ENCODE data around the gene CEP131. TPM values are rescaled to one million over a fixed set of nuclear protein-coding genes. Genes with fewer than 3 reads are reported as not detected.
A peak's percentile ranks its signal among the peaks of the same experiment; 100 is the strongest.

Gene CEP131
- total RNA-seq, result 10 to 100 TPM in 1 of 2 donors, 1 to 10 TPM in 1; 7.2 to 13.6 TPM
- polyA plus RNA-seq (ENCODE audit: insufficient read length in 2 of 2), result 10 to 100 TPM; 23.0 to 26.6 TPM
- long read RNA-seq, donor 1, partial matches to known transcripts, result 0 of 2 reads
- long read RNA-seq, donor 1, other reads (novel, unspliced or antisense), result 0 of 2 reads
- long read RNA-seq, donor 2, partial matches to known transcripts, result 0 of 1 reads
- long read RNA-seq, donor 2, other reads (novel, unspliced or antisense), result 0 of 1 reads
- long read RNA-seq, donor 3, result 0 reads
- long read RNA-seq, donor 4, result 0 reads

- WGBS (ENCODE audit: insufficient coverage), result 0% methylated on average over 75 of the region's 79 CpGs
Observed at GRCh38 chr17:81222906-81223761, at the start of gene CEP131. Gene CEP131 (minus strand): TSS chr17:81222965. CDS start chr17:81220056, 2,909 bp downstream.

GRCh38 chr17:81271226-81271625, 48.5 kb upstream of the CEP131 start:
- H3K9me3 ChIP-seq (ENCODE audit: control insufficient read depth, insufficient read depth, low read length), result no peaks in the 10 kb centered on the region
- H3K27me3 ChIP-seq (ENCODE audit: control insufficient read depth, insufficient read depth, low read length), result no peaks in the 10 kb centered on the region
- H3K36me3 ChIP-seq (ENCODE audit: control insufficient read depth, insufficient read depth, low read length), result peaks cover 71% of the 10 kb centered on the region
- DNase-seq (ENCODE audit: low read depth in 4 of 6, low spot score in 6 of 6), result no peak
- no peak overlapping the region for H3K4me3 ChIP-seq (ENCODE audit: low read depth, low read length)
- WGBS (ENCODE audit: insufficient coverage), result 85% methylated on average over 10 of the region's 12 CpGs
- no peaks in the 10 kb centered on the region for H3K4me1 ChIP-seq (ENCODE audit: control insufficient read depth, insufficient read depth, low read length)
- no peak overlapping the region for H3K27ac ChIP-seq (ENCODE audit: low read depth, low read length)

More at GRCh38 chr17:81222906-81223761, at the start of gene CEP131:
- H3K27ac ChIP-seq (ENCODE audit: low read depth, low read length), result no peak within 1 kb of the TSS
- DNase-seq (ENCODE audit: low read depth in 4 of 6, low spot score in 6 of 6), result peak; percentile 84 to 99 (median 98)
- peaks cover 26% of the 10 kb centered on the region for H3K4me1 ChIP-seq (ENCODE audit: control insufficient read depth, insufficient read depth, low read length)
- H3K4me3 ChIP-seq (ENCODE audit: low read depth, low read length), result peak within 1 kb of the TSS; percentile 63
- peaks cover 22% of the 10 kb centered on the region for H3K36me3 ChIP-seq (ENCODE audit: control insufficient read depth, insufficient read depth, low read length)
- H3K9me3 ChIP-seq (ENCODE audit: control insufficient read depth, insufficient read depth, low read length), result no peaks in the 10 kb centered on the region
- H3K27me3 ChIP-seq (ENCODE audit: control insufficient read depth, insufficient read depth, low read length), result no peaks in the 10 kb centered on the region

DNA sequence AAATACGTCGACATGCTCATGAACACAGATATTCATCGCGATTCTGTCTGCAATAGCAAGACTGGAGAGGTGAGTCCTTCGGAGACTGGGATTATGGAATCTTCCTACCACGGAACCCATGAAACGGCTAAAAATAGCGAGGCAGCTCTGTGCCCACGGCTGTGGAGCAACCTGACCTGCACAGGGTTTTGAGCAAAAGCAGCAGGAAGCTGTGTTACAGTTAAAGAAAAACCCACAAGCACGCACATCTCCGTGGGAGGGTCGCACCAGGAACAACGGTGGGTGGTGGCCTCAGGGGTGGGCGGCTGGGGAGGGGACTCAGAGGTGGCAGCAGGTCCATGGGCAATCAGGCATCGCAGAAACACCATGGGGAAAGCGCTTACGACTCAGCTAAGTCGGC, 47.5 kb upstream of the CEP131 start:
- DNase-seq (ENCODE audit: low read depth in 4 of 6, low spot score in 6 of 6), result no peak
- no peaks in the 10 kb centered on the region for H3K27me3 ChIP-seq (ENCODE audit: control insufficient read depth, insufficient read depth, low read length)
- no peaks in the 10 kb centered on the region for H3K9me3 ChIP-seq (ENCODE audit: control insufficient read depth, insufficient read depth, low read length)
- no peak overlapping the region for H3K27ac ChIP-seq (ENCODE audit: low read depth, low read length)
- WGBS (ENCODE audit: insufficient coverage), result 92% methylated on average over 18 of the region's 18 CpGs
- H3K36me3 ChIP-seq (ENCODE audit: control insufficient read depth, insufficient read depth, low read length), result peaks cover 71% of the 10 kb centered on the region
- no peak overlapping the region for H3K4me3 ChIP-seq (ENCODE audit: low read depth, low read length)
- no peaks in the 10 kb centered on the region for H3K4me1 ChIP-seq (ENCODE audit: control insufficient read depth, insufficient read depth, low read length)

DNA sequence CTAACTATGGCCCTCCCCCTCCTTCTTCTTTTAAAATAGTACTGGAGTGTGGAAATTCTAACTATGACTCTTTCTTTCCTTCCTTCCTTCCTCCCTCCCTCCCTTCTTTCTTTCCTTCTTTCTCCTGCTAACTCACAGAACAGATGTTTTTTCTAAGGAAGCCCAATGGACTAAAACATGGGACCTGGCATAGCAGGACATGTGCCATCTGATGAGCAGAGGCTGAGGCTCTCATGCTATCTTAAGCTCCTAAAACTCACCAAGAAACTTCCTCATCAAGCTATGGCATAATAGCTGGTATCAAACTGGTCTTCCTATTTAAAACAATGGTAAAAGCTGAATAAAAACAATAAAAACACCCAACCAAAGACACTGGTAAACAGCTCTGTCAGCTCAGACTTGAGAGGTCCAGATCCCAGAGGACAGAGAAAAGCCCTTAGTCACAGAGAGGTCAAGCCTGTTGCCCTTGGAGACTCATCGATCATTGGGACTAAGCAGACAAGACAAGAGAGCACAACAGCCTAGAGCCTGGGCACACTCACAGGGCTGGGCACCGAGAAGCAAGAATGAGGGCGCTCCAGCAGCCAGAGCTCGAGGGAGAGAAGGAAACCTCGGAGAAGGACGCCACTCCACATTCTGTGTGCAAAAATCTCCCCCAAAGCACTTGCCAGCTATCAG, 44.8 kb upstream of the CEP131 start:
- H3K9me3 ChIP-seq (ENCODE audit: control insufficient read depth, insufficient read depth, low read length), result no peaks in the 10 kb centered on the region
- peak overlapping the region; percentile 7 for H3K27ac ChIP-seq (ENCODE audit: low read depth, low read length)
- 55% methylated on average over 2 of the region's 6 CpGs for WGBS (ENCODE audit: insufficient coverage)
- no peaks in the 10 kb centered on the region for H3K27me3 ChIP-seq (ENCODE audit: control insufficient read depth, insufficient read depth, low read length)
- DNase-seq (ENCODE audit: low read depth in 4 of 6, low spot score in 6 of 6), result peak in 1 of 6 donors; percentile 54
- peaks cover 71% of the 10 kb centered on the region for H3K36me3 ChIP-seq (ENCODE audit: control insufficient read depth, insufficient read depth, low read length)
- H3K4me3 ChIP-seq (ENCODE audit: low read depth, low read length), result no peak overlapping the region
- no peaks in the 10 kb centered on the region for H3K4me1 ChIP-seq (ENCODE audit: control insufficient read depth, insufficient read depth, low read length)

GRCh38 chr17:81265576-81265975, 42.8 kb upstream of the CEP131 start:
- no peaks in the 10 kb centered on the region for H3K4me1 ChIP-seq (ENCODE audit: control insufficient read depth, insufficient read depth, low read length)
- H3K36me3 ChIP-seq (ENCODE audit: control insufficient read depth, insufficient read depth, low read length), result peaks cover 72% of the 10 kb centered on the region
- H3K9me3 ChIP-seq (ENCODE audit: control insufficient read depth, insufficient read depth, low read length), result no peaks in the 10 kb centered on the region
- 97% methylated on average over 22 of the region's 22 CpGs for WGBS (ENCODE audit: insufficient coverage)
- no peaks in the 10 kb centered on the region for H3K27me3 ChIP-seq (ENCODE audit: control insufficient read depth, insufficient read depth, low read length)
- no peak for DNase-seq (ENCODE audit: low read depth in 4 of 6, low spot score in 6 of 6)
- no peak overlapping the region for H3K4me3 ChIP-seq (ENCODE audit: low read depth, low read length)
- H3K27ac ChIP-seq (ENCODE audit: low read depth, low read length), result no peak overlapping the region

DNA sequence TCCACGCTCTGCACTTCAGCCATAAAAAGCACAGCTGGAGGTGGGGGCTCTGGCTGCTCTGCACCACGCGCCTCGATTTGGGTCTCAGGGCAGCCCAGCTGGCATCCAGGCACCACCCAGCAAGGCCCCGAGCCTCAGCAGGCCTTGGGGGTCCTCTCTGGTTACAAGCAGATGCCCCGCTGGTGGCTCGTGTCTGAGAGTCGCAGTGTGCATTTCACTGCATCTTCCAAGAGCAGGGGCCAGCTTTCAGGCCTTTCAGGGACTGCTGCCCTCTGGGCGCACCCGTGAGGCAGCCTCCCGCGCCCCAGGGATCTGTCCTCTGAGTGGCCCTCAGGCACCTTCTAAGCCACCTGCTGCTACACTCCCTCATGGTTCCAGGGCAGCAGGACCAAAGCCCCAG, 41.9 kb upstream of the CEP131 start:
- Histone ChIP-seq H3K4me3 (ENCODE audit: low read depth, low read length) (no peak overlapping the region), H3K9me3 (ENCODE audit: control insufficient read depth, insufficient read depth, low read length) (no peaks in the 10 kb centered on the region), H3K27ac (ENCODE audit: low read depth, low read length) (no peak overlapping the region), H3K27me3 (ENCODE audit: control insufficient read depth, insufficient read depth, low read length) (no peaks in the 10 kb centered on the region), H3K36me3 (ENCODE audit: control insufficient read depth, insufficient read depth, low read length) (peaks cover 72% of the 10 kb centered on the region), H3K4me1 (ENCODE audit: control insufficient read depth, insufficient read depth, low read length) (no peaks in the 10 kb centered on the region)
- DNase-seq (ENCODE audit: low read depth in 4 of 6, low spot score in 6 of 6), result no peak
- WGBS (ENCODE audit: insufficient coverage), result 92% methylated on average over 12 of the region's 12 CpGs

DNA sequence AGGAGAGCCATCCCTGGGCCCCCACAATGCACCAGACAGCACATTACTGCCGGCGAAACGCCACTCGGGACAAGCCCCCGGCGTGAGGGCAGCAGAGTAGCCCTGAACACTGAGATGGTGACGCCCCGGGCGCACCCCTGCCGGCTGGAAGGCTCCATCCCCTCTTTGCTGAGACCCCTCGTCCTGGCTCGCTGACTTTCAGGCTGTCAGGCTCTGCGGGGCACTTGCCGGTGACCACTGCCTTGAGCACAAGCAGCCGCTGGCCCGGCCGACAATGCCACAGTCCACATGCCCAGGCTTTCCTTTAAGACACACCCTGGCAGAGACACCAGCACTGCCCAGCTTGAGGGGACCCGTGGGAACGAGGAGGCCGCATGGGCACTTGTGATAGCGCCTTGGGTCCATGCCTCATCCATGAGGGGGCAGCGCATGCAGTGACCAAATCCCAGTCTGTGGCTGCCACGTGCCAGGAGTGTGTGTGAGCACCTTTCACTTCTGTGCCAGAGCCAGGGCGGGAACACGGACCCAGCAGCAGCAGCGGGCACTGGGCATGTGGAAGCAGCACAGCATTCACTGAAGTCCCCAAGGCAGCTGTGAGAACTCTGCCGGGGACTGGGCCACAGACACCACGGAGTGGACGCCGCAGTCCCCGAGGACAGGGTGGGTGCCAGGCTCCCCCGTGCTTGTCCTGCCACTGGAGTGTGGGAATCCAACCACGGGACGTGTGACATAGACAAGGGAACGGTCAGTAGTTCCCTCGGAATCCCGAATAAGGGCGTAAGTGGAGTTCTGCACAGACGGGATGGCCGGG, 40.8 kb upstream of the CEP131 start:
- no peaks in the 10 kb centered on the region for H3K9me3 ChIP-seq (ENCODE audit: control insufficient read depth, insufficient read depth, low read length)
- H3K36me3 ChIP-seq (ENCODE audit: control insufficient read depth, insufficient read depth, low read length), result peaks cover 77% of the 10 kb centered on the region
- H3K27ac ChIP-seq (ENCODE audit: low read depth, low read length), result no peak overlapping the region
- H3K4me3 ChIP-seq (ENCODE audit: low read depth, low read length), result no peak overlapping the region
- no peak for DNase-seq (ENCODE audit: low read depth in 4 of 6, low spot score in 6 of 6)
- no peaks in the 10 kb centered on the region for H3K4me1 ChIP-seq (ENCODE audit: control insufficient read depth, insufficient read depth, low read length)
- no peaks in the 10 kb centered on the region for H3K27me3 ChIP-seq (ENCODE audit: control insufficient read depth, insufficient read depth, low read length)
- WGBS (ENCODE audit: insufficient coverage), result 94% methylated on average over 40 of the region's 40 CpGs

DNA sequence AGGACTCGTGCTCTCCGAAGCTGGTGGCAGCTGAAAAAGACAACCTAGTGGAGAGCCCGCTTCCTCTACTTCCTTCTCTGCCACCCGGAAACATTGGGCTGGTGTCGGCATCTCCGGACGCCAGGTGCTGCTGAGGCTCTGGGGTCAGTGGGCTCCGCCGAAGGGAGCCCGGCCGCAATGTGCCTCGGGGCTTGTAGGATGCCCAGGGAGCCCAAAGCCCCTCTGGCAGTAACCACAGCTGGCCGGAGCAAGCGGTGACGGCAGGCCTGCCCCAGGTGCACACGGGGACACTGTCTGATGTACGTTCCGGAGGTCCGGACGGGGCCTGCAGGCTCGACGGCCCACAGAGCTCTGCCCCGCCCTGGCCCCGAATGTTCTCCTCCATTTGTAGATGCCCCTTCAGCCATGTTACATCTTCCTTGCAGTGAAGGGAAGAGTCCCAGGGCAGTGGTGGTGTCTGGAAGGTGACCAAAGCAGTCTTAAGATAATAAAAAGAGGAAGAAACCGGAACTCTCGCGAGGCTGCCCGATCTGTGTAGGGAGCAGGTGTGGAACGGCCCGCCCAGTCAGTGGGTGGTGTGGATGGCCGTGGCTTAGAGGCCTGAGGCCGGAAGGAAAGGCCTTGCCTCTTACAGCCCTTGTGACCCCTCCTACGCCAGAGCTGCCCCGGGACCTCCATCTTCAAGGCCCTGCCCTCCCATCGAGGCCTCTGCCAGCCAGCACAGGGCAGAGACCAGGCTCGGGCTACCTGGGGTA, 39.0 kb upstream of the CEP131 start:
- Histone ChIP-seq H3K4me1 (ENCODE audit: control insufficient read depth, insufficient read depth, low read length) (no peaks in the 10 kb centered on the region), H3K4me3 (ENCODE audit: low read depth, low read length) (no peak overlapping the region), H3K27ac (ENCODE audit: low read depth, low read length) (no peak overlapping the region), H3K9me3 (ENCODE audit: control insufficient read depth, insufficient read depth, low read length) (no peaks in the 10 kb centered on the region), H3K36me3 (ENCODE audit: control insufficient read depth, insufficient read depth, low read length) (peaks cover 94% of the 10 kb centered on the region), H3K27me3 (ENCODE audit: control insufficient read depth, insufficient read depth, low read length) (no peaks in the 10 kb centered on the region)
- DNase-seq (ENCODE audit: low read depth in 4 of 6, low spot score in 6 of 6), result no peak
- WGBS (ENCODE audit: insufficient coverage), result 94% methylated on average over 35 of the region's 36 CpGs
